Measurements from ENCODE around the gene CAMSAP3.
"Not testable (repeated sequence)": the region's sequence is repeated elsewhere in the genome, so short reads cannot be mapped to it uniquely, and the experiment has no call there.

The CAMSAP3 gene

GRCh38 chr19:7577422-7577821, 18.2 kb upstream of the CAMSAP3 start:
- not testable (repeated sequence) for H3K4me1 ChIP-seq (ENCODE audit: control insufficient read depth in 2 of 2, insufficient read depth in 1 of 2, low read depth in 1 of 2, low read length in 2 of 2); H3K79me1 ChIP-seq (ENCODE audit: low read depth, low read length); H2AK5ac ChIP-seq (ENCODE audit: low read depth, low read length); H3K18ac ChIP-seq (ENCODE audit: low read length); H2BK120ac ChIP-seq (ENCODE audit: low read depth, low read length); H3K14ac ChIP-seq (ENCODE audit: low read length); H3K4me3 ChIP-seq (ENCODE audit: low read length in 2 of 2); H3K4me2 ChIP-seq (ENCODE audit: insufficient read depth, low read length, poor library complexity, severe bottlenecking); H3K9ac ChIP-seq (ENCODE audit: low read depth, low read length, poor library complexity); H4K91ac ChIP-seq (ENCODE audit: low read depth, low read length, poor library complexity); H4K8ac ChIP-seq (ENCODE audit: low read depth, low read length); H2BK12ac ChIP-seq (ENCODE audit: low read length); H2BK5ac ChIP-seq (ENCODE audit: low read length); DNase-seq (ENCODE audit: low spot score); H3K23ac ChIP-seq (ENCODE audit: low read depth, low read length, poor library complexity); H3K9me3 ChIP-seq (replicated peaks in 1 of 2; ENCODE audit: control insufficient read depth in 2 of 2, insufficient read depth in 1 of 2, low read depth in 1 of 2, low read length in 2 of 2); H2AFZ ChIP-seq (ENCODE audit: low read length); H2BK15ac ChIP-seq (ENCODE audit: low read length); H3K4ac ChIP-seq (ENCODE audit: low read length); H3K36me3 ChIP-seq (replicated peaks in 1 of 2; ENCODE audit: control insufficient read depth in 2 of 2, insufficient read depth in 2 of 2, low read length in 2 of 2); H3K27ac ChIP-seq (replicated peaks; ENCODE audit: low read length)
- no CpG with 5 or more reads among the region's 1 CpG for WGBS, 2 donors (ENCODE audit: extremely low coverage in 2 of 2, insufficient read length in 2 of 2, insufficient replicate concordance in 1 of 2)
- peaks cover 0 to 15% (median 0%) of the 10 kb centered on the region in 3 experiments for H3K27me3 ChIP-seq (ENCODE audit: control insufficient read depth in 3 of 3, insufficient read depth in 3 of 3, low read depth in 1 of 3, low read length in 3 of 3)

- Histone ChIP-seq H3K4me2 (ENCODE audit: insufficient read depth, low read length, poor library complexity, severe bottlenecking) (no peak overlapping the region), H4K8ac (ENCODE audit: low read depth, low read length) (no peak overlapping the region), H3K9ac (ENCODE audit: low read depth, low read length, poor library complexity) (no peak overlapping the region), H2BK5ac (ENCODE audit: low read length) (no peak overlapping the region), H3K27ac (replicated peaks; ENCODE audit: low read length) (no peak overlapping the region), H2BK120ac (ENCODE audit: low read depth, low read length) (no peak overlapping the region), H3K4me3 (ENCODE audit: low read length in 2 of 2) (no peak overlapping the region), H3K9me3 (replicated peaks in 1 of 2; ENCODE audit: control insufficient read depth in 2 of 2, insufficient read depth in 1 of 2, low read depth in 1 of 2, low read length in 2 of 2) (no peaks in the 10 kb centered on the region), H2BK15ac (ENCODE audit: low read length) (no peak overlapping the region), H4K91ac (ENCODE audit: low read depth, low read length, poor library complexity) (no peak overlapping the region), H3K36me3 (replicated peaks in 1 of 2; ENCODE audit: control insufficient read depth in 2 of 2, insufficient read depth in 2 of 2, low read length in 2 of 2) (no peaks in the 10 kb centered on the region), H2BK12ac (ENCODE audit: low read length) (no peak overlapping the region), H3K27me3 (ENCODE audit: control insufficient read depth in 3 of 3, insufficient read depth in 3 of 3, low read depth in 1 of 3, low read length in 3 of 3) (peaks cover 0 to 17% (median 0%) of the 10 kb centered on the region in 3 experiments), H3K4me1 (ENCODE audit: control insufficient read depth in 2 of 2, insufficient read depth in 1 of 2, low read depth in 1 of 2, low read length in 2 of 2) (no peaks in the 10 kb centered on the region), H3K4ac (ENCODE audit: low read length) (no peak overlapping the region), H3K23ac (ENCODE audit: low read depth, low read length, poor library complexity) (no peak overlapping the region), H2AK5ac (ENCODE audit: low read depth, low read length) (no peak overlapping the region), H3K14ac (ENCODE audit: low read length) (no peak overlapping the region), H3K79me1 (ENCODE audit: low read depth, low read length) (peaks cover 1% of the 10 kb centered on the region), H3K18ac (ENCODE audit: low read length) (no peak overlapping the region), H2AFZ (ENCODE audit: low read length) (no peak overlapping the region)
- WGBS, 2 donors (ENCODE audit: extremely low coverage in 2 of 2, insufficient read length in 2 of 2, insufficient replicate concordance in 1 of 2), result no CpG with 5 or more reads among the region's 6 CpGs
- DNase-seq (ENCODE audit: low spot score), result no peak
Measured at GRCh38 chr19:7578127-7578526, 17.5 kb upstream of the CAMSAP3 start.

- Histone ChIP-seq H4K91ac (ENCODE audit: low read depth, low read length, poor library complexity) (no peak overlapping the region), H3K36me3 (replicated peaks in 1 of 2; ENCODE audit: control insufficient read depth in 2 of 2, insufficient read depth in 2 of 2, low read length in 2 of 2) (no peaks in the 10 kb centered on the region), H3K27ac (replicated peaks; ENCODE audit: low read length) (no peak overlapping the region), H2BK15ac (ENCODE audit: low read length) (no peak overlapping the region), H2BK120ac (ENCODE audit: low read depth, low read length) (no peak overlapping the region), H3K23ac (ENCODE audit: low read depth, low read length, poor library complexity) (no peak overlapping the region), H3K9ac (ENCODE audit: low read depth, low read length, poor library complexity) (no peak overlapping the region), H2AFZ (ENCODE audit: low read length) (no peak overlapping the region), H3K18ac (ENCODE audit: low read length) (no peak overlapping the region), H3K27me3 (ENCODE audit: control insufficient read depth in 3 of 3, insufficient read depth in 3 of 3, low read depth in 1 of 3, low read length in 3 of 3) (peaks cover 0 to 17% (median 0%) of the 10 kb centered on the region in 3 experiments), H2BK5ac (ENCODE audit: low read length) (no peak overlapping the region), H3K9me3 (replicated peaks in 1 of 2; ENCODE audit: control insufficient read depth in 2 of 2, insufficient read depth in 1 of 2, low read depth in 1 of 2, low read length in 2 of 2) (no peaks in the 10 kb centered on the region), H3K4me2 (ENCODE audit: insufficient read depth, low read length, poor library complexity, severe bottlenecking) (no peak overlapping the region), H4K8ac (ENCODE audit: low read depth, low read length) (no peak overlapping the region), H3K4ac (ENCODE audit: low read length) (no peak overlapping the region), H3K14ac (ENCODE audit: low read length) (no peak overlapping the region), H3K79me1 (ENCODE audit: low read depth, low read length) (peaks cover 1% of the 10 kb centered on the region), H2BK12ac (ENCODE audit: low read length) (no peak overlapping the region), H2AK5ac (ENCODE audit: low read depth, low read length) (no peak overlapping the region), H3K4me1 (ENCODE audit: control insufficient read depth in 2 of 2, insufficient read depth in 1 of 2, low read depth in 1 of 2, low read length in 2 of 2) (no peaks in the 10 kb centered on the region), H3K4me3 (ENCODE audit: low read length in 2 of 2) (no peak overlapping the region)
- no CpG with 5 or more reads among the region's 6 CpGs for WGBS, 2 donors (ENCODE audit: extremely low coverage in 2 of 2, insufficient read length in 2 of 2, insufficient replicate concordance in 1 of 2)
- no peak for DNase-seq (ENCODE audit: low spot score)
Measured at GRCh38 chr19:7579182-7579581, 16.5 kb upstream of the CAMSAP3 start.

- WGBS, 2 donors (ENCODE audit: extremely low coverage in 2 of 2, insufficient read length in 2 of 2, insufficient replicate concordance in 1 of 2), result no CpG with 5 or more reads among the region's 11 CpGs
- H3K4me3 ChIP-seq (ENCODE audit: low read length in 2 of 2), result peak overlapping the region in 1 of 2 donors; percentile 41
- no peak overlapping the region for H2BK120ac ChIP-seq (ENCODE audit: low read depth, low read length)
- H3K79me1 ChIP-seq (ENCODE audit: low read depth, low read length), result peaks cover 1% of the 10 kb centered on the region
- no peak overlapping the region for H4K8ac ChIP-seq (ENCODE audit: low read depth, low read length)
- no peak overlapping the region for H4K91ac ChIP-seq (ENCODE audit: low read depth, low read length, poor library complexity)
- H3K4me2 ChIP-seq (ENCODE audit: insufficient read depth, low read length, poor library complexity, severe bottlenecking), result no peak overlapping the region
- H2AK5ac ChIP-seq (ENCODE audit: low read depth, low read length), result no peak overlapping the region
- DNase-seq (ENCODE audit: low spot score), result no peak
- no peak overlapping the region for H3K4ac ChIP-seq (ENCODE audit: low read length)
- H3K14ac ChIP-seq (ENCODE audit: low read length), result no peak overlapping the region
- H3K27me3 ChIP-seq (ENCODE audit: control insufficient read depth in 3 of 3, insufficient read depth in 3 of 3, low read depth in 1 of 3, low read length in 3 of 3), result peaks cover 0 to 14% (median 0%) of the 10 kb centered on the region in 3 experiments
- no peak overlapping the region for H3K27ac ChIP-seq (replicated peaks; ENCODE audit: low read length)
- no peak overlapping the region for H3K18ac ChIP-seq (ENCODE audit: low read length)
- no peaks in the 10 kb centered on the region for H3K4me1 ChIP-seq (ENCODE audit: control insufficient read depth in 2 of 2, insufficient read depth in 1 of 2, low read depth in 1 of 2, low read length in 2 of 2)
- no peak overlapping the region for H2BK5ac ChIP-seq (ENCODE audit: low read length)
- no peak overlapping the region for H2AFZ ChIP-seq (ENCODE audit: low read length)
- no peak overlapping the region for H3K9ac ChIP-seq (ENCODE audit: low read depth, low read length, poor library complexity)
- H2BK12ac ChIP-seq (ENCODE audit: low read length), result no peak overlapping the region
- no peaks in the 10 kb centered on the region for H3K36me3 ChIP-seq (replicated peaks in 1 of 2; ENCODE audit: control insufficient read depth in 2 of 2, insufficient read depth in 2 of 2, low read length in 2 of 2)
- no peak overlapping the region for H3K23ac ChIP-seq (ENCODE audit: low read depth, low read length, poor library complexity)
- no peaks in the 10 kb centered on the region for H3K9me3 ChIP-seq (replicated peaks in 1 of 2; ENCODE audit: control insufficient read depth in 2 of 2, insufficient read depth in 1 of 2, low read depth in 1 of 2, low read length in 2 of 2)
- H2BK15ac ChIP-seq (ENCODE audit: low read length), result no peak overlapping the region
Measured at GRCh38 chr19:7582446-7582845, 13.2 kb upstream of the CAMSAP3 start.
